Measurements from ENCODE around the gene ESR1. TPM values are rescaled to one million over a fixed set of nuclear protein-coding genes. Genes with fewer than 3 reads are reported as not detected.

Gene ESR1
- total and polyA plus RNA-seq, 9 of the 15 experiments (the other 6 are each of a cell fraction or from before 2014, with no cell fraction given), result 0.03 to 0.27 (median 0.08) TPM; not detected in 1

DNA sequence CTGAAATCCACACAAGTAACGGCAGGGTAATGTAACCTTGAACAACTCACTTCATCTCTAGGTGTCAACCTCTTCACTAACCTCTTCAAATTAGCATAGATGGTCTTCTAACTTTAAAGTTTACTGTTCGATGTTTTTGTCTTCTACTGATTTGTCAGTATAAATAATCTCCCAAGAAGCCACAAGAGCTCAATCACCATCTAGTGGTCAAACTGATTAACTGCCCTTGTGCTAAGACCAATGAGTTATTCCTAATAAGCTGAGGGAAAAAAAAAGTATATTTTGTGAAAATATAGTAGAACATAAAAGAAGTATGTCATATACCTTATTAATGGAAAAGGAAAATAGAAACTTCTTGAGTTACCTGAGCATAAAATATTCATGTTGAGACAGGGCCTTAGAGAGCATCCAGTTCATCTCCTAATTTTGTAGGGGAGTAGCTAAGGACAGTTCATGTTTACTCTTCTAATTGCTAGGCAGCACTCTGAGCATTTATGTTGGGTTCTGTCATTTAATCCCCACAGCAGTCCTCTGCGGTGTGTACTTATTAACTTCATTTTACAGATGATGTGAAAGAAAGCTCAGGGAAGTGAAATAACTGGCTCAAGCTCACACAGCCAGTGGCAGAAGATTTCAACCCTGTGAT lies 317.1 kb downstream of the ESR1 start (continued):
- TF ChIP-seq, protein P1, sequence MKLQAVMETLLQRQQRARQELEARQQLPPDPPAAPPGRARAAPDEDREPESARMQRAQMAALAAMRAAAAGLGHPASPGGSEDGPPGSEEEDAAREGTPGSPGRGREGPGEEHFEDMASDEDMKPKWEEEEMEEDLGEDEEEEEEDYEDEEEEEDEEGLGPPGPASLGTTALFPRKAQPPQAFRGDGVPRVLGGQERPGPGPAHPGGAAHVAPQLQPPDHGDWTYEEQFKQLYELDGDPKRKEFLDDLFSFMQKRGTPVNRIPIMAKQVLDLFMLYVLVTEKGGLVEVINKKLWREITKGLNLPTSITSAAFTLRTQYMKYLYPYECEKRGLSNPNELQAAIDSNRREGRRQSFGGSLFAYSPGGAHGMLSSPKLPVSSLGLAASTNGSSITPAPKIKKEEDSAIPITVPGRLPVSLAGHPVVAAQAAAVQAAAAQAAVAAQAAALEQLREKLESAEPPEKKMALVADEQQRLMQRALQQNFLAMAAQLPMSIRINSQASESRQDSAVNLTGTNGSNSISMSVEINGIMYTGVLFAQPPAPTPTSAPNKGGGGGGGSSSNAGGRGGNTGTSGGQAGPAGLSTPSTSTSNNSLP (IDR thresholded peaks at IDR 0.05; ENCODE audit: borderline replicate concordance, low read depth, low read length), result 0 out of 2 replicates have a peak, but pooled peaks have one; percentile 45
- no peak for TF ChIP-seq EHMT2 (IDR thresholded peaks at IDR 0.05)

- POLR2A ChIA-PET, result interaction anchor here (0.6 kb wide), 1 partner anchor 13 kb away, joined by 3 read pairs; no protein-coding TSS in a partner anchor
- in situ Hi-C loops (cut with MboI), result no loop called here
- no peak for FAIRE-seq
- TF ChIP-seq, protein P2, sequence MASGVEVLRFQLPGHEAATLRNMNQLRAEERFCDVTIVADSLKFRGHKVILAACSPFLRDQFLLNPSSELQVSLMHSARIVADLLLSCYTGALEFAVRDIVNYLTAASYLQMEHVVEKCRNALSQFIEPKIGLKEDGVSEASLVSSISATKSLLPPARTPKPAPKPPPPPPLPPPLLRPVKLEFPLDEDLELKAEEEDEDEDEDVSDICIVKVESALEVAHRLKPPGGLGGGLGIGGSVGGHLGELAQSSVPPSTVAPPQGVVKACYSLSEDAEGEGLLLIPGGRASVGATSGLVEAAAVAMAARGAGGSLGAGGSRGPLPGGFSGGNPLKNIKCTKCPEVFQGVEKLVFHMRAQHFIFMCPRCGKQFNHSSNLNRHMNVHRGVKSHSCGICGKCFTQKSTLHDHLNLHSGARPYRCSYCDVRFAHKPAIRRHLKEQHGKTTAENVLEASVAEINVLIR (CRISPR knock-in tag; IDR thresholded peaks at IDR 0.05), result no peak
- no peak for TF ChIP-seq CBX1 (IDR thresholded peaks at IDR 0.05; ENCODE audit: low read depth)
- TF ChIP-seq SAFB (IDR thresholded peaks at IDR 0.05; ENCODE audit: borderline replicate concordance, low read depth, low read length), result no peak
- no peak for TF ChIP-seq BRD4 (IDR thresholded peaks at IDR 0.05)
- TF ChIP-seq TCF7L2 (IDR thresholded peaks at IDR 0.05; ENCODE audit: low read depth, low read length), result no peak
- no peak for TF ChIP-seq PCBP1 (IDR thresholded peaks at IDR 0.05; ENCODE audit: low read depth, low read length, poor library complexity, severe bottlenecking)
- TF ChIP-seq ZBTB11 (CRISPR knock-in tag; IDR thresholded peaks at IDR 0.05), result no peak
- no peak for TF ChIP-seq USF2 (CRISPR knock-in tag; IDR thresholded peaks at IDR 0.05)
Measured at GRCh38 chr6:152127432-152128165, 320.1 kb downstream of the ESR1 start.

More at GRCh38 chr6:152127432-152128165, 320.1 kb downstream of the ESR1 start:
- Histone ChIP-seq H3K4me3 (no peak overlapping the region), H3K27me3 (ENCODE audit: control insufficient read depth in 2 of 2, insufficient read depth in 2 of 2, low read length in 2 of 2) (peaks cover 2 to 6% of the 10 kb centered on the region in 2 experiments; a peak in 3 of 5 replicates), H3K4me1 (replicated peaks in 1 of 2; ENCODE audit: control insufficient read depth in 2 of 2, insufficient read depth in 2 of 2, low read length in 2 of 2) (peaks cover 3% of the 10 kb centered on the region in 2 experiments; a peak in 2 of 5 replicates), H2AFZ (ENCODE audit: low read depth, low read length) (no peak overlapping the region), H3K9ac (ENCODE audit: insufficient read depth in 1 of 2, low read depth in 2 of 2, low read length in 2 of 2) (no peak overlapping the region), H3K36me3 (ENCODE audit: control insufficient read depth, insufficient read depth, low read length) (no peaks in the 10 kb centered on the region), H3K4me2 (ENCODE audit: insufficient read depth, low read length) (no peak overlapping the region), H3K9me1 (ENCODE audit: control insufficient read depth, insufficient read depth, low read length) (no peaks in the 10 kb centered on the region), H3K79me2 (ENCODE audit: control insufficient read depth, insufficient read depth, low read length) (no peaks in the 10 kb centered on the region), H4K20me1 (replicated peaks; ENCODE audit: control insufficient read depth, insufficient read depth, low read length) (no peaks in the 10 kb centered on the region), H3K27ac (ENCODE audit: extremely low read depth, low read depth, low read length) (no peak overlapping the region), H3K9me3 (replicated peaks; ENCODE audit: control insufficient read depth, insufficient read depth, low read depth, low read length) (no peaks in the 10 kb centered on the region)
- intact Hi-C loops (cut with micrococcal nuclease), result no loop called here
- 2% methylated on average over 8 of the region's 8 CpGs for WGBS (ENCODE audit: insufficient coverage, low coverage, missing lambda C conversion rate)
- CTCF ChIA-PET (ENCODE audit: low intra/inter-chr PET ratio), result no interaction called here
- ATAC-seq, result no peak
- BruUV-seq (replicated peaks), result no TSS peak
- no peak for DNase-seq (ENCODE audit: extremely low read depth in 1 of 4, low spot score in 3 of 4)
